HG03354 (cell line): Measurements from ENCODE around the gene ABHD1.

Source experiments
- ATAC-seq: cut with Tn5 transposase; IDR thresholded peaks from one replicate; pipeline ENCODE4 v1.9.1; 2021; ENCODE audit warnings: mild to moderate bottlenecking; ENCODE audit not compliant: unreplicated experiment, poor library complexity, severe bottlenecking

ABHD1 gene

GRCh38 chr2:27133195-27133875 is 9.7 kb downstream of the ABHD1 start:
- ATAC-seq, result no peak

GRCh38 chr2:27133905-27134780 is 10.5 kb downstream of the ABHD1 start, which contains the start of gene PREB:
Gene PREB, minus strand, starts transcription at chr2:27134636. Its CDS starts 215 bp downstream, at chr2:27134421.
- peak; percentile 88 for ATAC-seq

GRCh38 chr2:27134781-27135477 is 11.3 kb downstream of the ABHD1 start:
- no peak for ATAC-seq

GRCh38 chr2:27135478-27135955 is 11.9 kb downstream of the ABHD1 start:
- ATAC-seq, result no peak

- ATAC-seq, result no peak
Observed at GRCh38 chr2:27136751-27137150, 13.1 kb downstream of the ABHD1 start.

GRCh38 chr2:27137322-27137935 is 13.8 kb downstream of the ABHD1 start:
- ATAC-seq, result no peak

GRCh38 chr2:27138111-27138510 is 14.5 kb downstream of the ABHD1 start:
- no peak for ATAC-seq

- ATAC-seq, result no peak
Observed at GRCh38 chr2:27139310-27139709, 15.7 kb downstream of the ABHD1 start, which contains the start of gene PRR30. Gene PRR30, minus strand, starts transcription at chr2:27139410. Its CDS starts 1,081 bp downstream, at chr2:27138329.

GRCh38 chr2:27143285-27143684 is 19.7 kb downstream of the ABHD1 start:
- ATAC-seq, result no peak

- ATAC-seq, result no peak
Observed at GRCh38 chr2:27145682-27146081, 22.1 kb downstream of the ABHD1 start.

GRCh38 chr2:27147935-27148334 is 24.3 kb downstream of the ABHD1 start:
- no peak for ATAC-seq

GRCh38 chr2:27148801-27149439 is 25.3 kb downstream of the ABHD1 start, which contains the start of gene TCF23:
Gene TCF23, plus strand, starts transcription at chr2:27149004. Its CDS starts 130 bp downstream, at chr2:27149134.
- ATAC-seq, result no peak

- ATAC-seq, result no peak
Observed at GRCh38 chr2:27149570-27150405, 26.2 kb downstream of the ABHD1 start.

GRCh38 chr2:27150639-27151230 is 27.1 kb downstream of the ABHD1 start:
- no peak for ATAC-seq

- ATAC-seq, result no peak
Observed at GRCh38 chr2:27152102-27152795, 28.6 kb downstream of the ABHD1 start.

- no peak for ATAC-seq
Observed at GRCh38 chr2:27152796-27153464, 29.3 kb downstream of the ABHD1 start.

GRCh38 chr2:27154488-27154887 is 30.9 kb downstream of the ABHD1 start:
- ATAC-seq, result no peak
